Activated T-cell treated with anti-CD3 and anti-CD28 coated beads for 4 hours (primary cell): ENCODE measurements around the gene VWF.

Experiments used
- DNase-seq: peaks from one replicate; pipeline ENCODE4 v3.0.0-alpha.2; 2020

VWF gene

DNA sequence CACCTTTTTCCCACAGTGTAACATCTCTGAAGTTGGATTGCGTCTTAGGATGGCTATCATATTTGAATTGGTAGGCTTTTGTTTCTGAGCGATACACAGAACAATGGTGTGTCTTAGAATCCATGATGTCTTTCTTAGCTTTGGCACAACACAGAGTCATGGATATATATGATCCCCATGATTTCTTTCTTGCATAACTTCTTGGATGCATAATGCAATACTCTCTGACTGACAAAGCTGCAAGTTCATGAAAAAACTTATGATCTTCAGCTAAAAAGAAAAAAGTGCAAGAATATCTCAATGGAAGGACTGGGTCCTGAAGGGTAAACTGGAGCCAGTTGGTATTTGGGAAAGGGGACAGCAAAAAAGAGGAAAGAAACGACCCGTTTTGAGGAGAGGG lies 48.1 kb downstream of the VWF start:
- no peak for DNase-seq

DNA sequence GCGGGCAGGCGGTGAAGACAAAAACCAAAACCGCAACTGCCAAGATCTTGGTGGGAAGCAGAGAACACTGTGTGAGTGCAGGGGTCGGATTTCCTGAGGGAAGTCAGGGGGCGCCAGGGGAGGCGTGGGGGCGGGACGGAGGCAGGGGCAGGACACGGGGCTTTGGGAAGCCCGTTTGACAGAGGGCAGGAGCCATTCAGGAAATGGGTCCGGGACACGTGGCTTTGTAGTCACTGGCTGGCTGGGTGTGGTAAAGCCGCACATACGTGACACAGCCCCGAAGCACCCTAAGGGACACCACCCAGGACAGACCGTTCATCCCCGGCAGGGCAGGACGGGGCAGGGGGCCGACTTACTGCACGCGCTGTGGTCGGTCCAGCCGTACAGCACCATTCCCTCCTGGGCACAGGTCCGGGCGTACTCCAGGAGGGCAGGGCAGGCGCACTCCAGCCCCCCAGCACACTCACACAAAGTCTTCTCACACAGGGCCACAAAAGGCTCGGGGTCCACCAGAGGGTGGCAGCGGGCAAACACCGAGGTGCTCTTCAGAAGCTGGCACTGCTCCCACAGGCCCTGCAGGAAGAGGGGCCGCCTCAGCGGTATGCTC lies 49.4 kb downstream of the VWF start:
- no peak for DNase-seq

DNA sequence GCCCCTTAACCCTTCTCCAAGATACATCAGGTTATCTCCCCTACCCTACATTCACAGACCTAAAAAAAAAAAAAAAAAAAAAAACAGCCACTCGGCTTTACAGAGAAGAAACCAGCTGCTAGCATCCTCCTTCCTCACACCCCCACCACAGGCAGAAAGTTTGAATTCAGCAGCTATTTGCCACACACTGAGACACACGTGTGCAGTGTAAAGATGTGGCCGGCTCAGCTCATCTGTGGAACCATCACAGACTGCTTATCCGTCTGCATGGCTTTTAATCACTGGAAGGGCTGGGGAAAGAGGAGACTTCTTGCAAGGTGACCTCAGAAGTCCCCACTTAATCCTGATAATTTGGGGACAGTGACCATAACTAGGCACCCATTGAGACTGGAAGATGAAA lies 50.0 kb downstream of the VWF start:
- DNase-seq = no peak

DNA sequence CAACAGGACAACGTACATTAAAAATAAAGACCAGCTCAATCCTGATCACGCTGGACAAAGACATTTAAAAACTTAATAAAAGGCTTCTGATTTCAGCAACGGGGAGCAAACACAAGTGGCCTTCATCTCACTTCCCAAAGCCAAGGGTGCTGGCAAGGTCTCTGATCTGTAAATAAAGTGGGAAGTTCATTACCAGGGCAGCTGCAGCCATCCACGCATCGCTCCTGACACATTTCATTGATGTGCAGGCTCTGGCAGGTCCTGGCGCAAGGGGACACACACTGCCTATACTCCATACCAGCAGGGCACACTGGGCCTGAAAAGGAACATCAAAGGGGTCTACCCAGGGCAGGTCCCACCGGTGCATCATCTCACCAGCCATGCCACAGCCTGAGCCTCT lies 51.0 kb downstream of the VWF start:
- no peak for DNase-seq

DNA sequence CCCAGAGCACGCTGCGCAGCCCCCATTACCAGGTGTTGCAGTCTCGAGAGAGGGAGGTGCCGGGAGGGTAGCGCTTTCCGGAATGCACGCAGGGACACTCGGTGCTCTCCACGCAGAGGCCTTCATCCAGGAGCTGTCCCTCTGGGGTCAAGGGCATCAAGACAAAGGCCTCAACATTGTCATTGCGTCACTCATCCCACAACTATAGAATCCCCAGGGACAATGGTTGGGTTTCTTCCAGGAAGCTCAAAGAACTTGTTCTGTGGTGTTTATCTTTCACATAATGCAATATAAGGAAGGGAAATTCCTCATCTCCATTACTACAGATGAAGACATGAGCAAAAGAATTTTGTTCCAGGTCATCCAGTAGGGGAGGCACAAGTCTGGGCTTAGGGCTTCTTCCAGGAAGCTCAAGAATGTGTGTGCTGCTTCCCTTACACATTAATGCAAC lies 52.1 kb downstream of the VWF start:
- no peak for DNase-seq

DNA sequence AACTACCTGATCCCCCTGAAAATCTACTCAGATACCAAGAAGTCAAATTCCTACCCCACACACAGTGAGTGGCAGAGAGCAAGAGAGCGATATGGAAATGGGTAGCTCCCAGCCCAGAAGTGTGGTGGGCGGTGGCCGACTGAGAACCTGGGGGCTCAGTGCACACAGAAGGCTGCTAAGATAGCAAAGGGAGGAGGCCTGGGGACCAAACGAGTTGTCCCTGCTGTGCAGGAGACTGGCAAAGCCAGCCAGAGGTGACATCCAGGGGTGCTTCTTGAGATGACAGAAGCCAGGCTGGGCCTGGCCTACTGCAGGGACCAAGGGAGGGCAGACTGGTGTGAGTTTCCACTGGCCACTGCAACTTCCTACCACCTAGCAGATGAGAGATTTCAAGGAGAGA lies 52.9 kb downstream of the VWF start:
- no peak for DNase-seq

DNA sequence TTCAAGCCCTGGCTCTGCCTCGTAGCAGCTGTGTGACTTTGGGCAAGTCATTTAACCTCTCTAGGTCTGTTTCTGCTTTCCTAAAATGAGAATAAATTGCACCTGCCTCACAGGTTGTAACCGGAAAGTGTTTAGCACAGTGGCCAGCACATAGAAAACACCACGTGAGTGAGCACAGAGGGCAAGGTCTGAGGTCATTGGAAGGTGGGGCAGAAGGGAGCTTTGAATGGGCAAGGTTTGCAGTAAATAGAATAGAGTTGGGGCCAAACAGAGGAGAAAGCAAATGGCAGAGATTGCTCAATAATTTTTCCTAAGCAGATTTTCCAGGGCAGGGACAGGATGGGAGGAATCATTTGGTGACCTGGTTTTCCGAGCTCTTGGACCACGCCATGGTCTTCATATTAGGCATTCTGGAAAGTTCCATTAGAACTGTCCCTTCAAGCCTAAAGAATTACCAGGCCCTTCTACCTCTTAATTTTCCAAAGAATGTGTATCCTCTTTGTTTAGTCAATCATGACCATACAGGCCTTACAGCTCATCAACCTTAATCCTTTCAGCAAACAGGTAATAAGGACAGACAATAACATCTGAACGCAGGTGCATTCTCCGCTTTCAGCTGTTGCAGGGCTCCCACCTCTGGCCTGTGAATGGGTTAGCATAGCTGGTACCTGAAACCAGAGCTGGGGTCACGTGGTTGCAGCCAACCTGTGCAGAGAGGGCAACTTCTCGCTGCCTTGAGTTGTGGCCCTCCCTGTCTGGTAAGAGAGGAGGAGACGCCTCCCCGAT lies 53.8 kb downstream of the VWF start:
- DNase-seq = no peak

DNA sequence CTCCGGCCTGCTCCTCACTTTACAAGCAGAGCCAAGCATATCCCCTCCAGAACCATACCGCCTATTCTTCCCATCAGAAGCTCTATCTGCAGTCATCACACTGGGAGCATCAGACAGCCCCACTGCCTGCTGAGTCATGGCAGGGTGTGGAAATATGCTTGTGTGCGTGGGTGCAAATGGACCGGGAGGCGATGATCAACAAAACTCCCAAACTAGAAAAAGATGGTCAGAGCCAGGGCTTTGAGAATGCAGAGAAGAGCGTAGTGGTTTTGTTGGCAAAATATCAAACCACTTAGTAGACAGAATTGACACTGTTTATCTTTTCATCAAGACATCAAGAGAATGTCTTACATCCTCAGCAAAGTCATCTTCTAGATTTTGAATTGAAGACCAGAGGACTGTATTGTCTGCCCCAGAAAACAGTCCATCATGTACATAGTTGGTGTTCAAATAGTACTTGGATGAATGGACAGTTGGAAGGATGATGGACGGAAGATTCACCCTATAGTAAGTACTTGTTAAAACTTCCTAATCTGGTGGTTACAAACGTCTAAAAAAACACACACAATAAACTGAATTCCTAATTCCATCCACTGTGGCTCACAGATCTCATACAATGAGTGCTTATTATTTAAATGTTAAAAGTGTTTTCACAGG lies 54.9 kb downstream of the VWF start:
- peak; percentile 19 for DNase-seq

DNA sequence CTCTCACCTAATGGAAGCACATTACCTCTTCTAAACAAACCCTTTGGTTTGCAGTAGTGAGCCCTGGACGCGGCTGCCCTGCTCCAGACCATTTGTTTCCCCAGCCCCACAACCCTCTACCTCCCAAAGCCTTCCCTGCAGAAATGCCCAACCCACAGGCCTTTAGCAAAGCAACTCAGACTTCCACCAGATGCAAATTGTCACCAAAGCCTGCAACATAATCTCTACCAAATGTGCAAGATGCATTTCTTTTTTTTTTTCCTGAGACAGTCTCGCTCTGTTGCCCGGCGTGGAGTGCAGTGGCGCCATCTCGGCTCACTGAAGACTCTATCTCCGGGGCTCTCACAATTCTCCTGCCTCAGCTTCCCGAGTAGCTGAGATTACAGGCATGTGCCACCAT lies 56.2 kb downstream of the VWF start:
- DNase-seq = no peak

DNA sequence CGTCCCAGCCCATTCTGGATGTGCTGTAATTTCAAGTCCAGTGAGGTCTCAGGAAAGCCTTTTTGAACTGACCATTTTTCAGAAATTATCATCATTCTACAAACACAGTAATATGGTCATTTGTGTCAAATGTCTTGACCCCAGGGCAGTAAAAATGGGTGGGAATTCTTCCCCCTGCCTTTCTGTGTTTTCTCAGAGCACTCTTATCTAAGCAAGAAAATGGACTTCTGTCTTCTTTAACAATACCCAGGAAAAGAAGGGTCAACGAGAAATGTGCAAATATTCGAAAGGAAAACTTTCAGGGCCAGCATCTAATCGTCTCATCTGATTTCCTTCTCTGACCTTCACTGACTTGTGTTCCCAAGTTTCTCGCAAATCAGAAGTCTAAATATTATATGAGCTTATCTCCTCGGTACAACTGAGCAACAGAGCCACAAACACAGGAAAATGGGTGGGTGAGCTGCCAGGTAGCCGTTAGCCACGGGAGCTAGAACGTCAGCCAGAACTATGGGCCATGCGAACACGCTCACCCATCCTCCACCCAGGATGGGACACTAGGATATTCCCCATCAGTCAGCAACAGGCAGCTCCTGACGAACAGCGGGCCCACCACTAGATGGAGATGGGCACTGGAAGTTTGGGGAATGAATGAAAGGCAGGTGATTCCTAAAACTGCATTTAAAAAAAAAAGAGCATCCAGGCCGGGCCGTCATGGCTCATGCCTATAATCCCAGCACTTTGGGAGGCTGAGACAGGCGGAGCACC lies 57.1 kb downstream of the VWF start:
- no peak for DNase-seq

DNA sequence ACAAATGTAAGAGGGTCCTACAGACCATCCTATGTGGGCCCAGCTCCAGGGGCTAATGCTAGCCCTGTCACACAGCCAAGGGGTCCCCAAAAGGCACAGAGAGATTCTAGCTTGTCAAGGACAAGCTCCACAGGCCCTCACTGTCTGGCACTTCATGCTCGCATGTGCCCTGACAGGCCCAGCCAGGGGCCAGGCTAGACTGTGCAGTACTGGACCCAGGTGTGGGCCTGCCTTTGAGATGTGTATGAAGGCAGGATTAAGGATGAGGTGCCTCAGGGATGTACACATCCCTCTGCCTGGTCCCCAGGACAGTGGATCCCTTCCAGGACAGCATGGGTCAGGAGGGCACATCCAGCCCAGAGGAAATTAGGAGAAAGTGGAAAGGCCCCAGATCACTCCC lies 57.8 kb downstream of the VWF start:
- DNase-seq = no peak

DNA sequence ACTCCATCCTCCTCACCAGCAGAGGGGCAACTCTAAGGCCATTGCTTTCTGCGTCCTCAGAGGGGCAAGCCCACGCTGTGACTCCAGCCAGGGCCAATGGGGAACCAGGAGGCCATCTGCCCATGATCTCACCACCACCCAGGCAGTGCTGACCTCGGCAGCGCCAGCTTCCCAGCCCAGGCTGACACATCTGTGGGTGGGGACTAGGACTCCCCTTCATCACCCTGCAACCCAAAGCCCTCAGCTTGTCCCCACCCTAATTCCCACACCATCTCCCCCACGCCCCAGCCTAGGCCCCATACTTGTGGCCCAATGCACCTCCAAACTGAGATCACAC lies 58.6 kb downstream of the VWF start:
- DNase-seq = no peak

DNA sequence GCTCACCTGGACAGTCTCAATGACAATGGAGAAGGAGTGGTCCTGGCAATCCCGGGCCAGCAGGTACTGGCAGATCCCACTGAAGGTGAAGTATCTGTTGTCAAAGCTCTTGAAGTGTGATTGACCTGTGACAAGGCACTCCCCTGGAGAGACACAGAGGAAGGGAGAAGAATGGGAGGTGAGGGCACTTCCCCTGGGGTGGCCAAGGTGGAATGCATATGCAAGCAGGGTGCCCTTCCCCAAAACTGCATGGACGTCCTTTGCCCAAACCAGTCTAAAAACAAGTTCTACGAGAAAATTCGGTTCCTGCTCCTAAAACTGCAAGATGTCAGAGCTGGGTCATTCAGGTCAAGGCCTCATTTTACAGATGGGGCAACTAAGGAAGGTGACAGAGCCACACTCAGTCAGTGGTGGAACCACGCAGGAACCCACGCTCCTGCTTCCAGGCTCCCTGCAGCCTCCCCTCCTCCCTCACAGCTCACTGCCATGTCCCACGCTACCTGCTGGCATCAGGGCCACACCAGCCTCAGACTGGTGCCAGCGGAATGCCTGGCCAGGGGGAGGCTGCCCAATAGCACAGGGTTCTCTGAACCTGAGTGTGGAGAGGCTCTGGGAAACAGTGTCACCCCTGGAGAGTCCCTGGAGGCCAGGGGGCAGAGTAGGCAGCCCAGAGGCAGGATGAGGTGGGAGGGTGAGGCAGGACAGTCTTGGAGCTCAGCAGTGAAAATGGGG lies 59.2 kb downstream of the VWF start:
- DNase-seq = no peak

DNA sequence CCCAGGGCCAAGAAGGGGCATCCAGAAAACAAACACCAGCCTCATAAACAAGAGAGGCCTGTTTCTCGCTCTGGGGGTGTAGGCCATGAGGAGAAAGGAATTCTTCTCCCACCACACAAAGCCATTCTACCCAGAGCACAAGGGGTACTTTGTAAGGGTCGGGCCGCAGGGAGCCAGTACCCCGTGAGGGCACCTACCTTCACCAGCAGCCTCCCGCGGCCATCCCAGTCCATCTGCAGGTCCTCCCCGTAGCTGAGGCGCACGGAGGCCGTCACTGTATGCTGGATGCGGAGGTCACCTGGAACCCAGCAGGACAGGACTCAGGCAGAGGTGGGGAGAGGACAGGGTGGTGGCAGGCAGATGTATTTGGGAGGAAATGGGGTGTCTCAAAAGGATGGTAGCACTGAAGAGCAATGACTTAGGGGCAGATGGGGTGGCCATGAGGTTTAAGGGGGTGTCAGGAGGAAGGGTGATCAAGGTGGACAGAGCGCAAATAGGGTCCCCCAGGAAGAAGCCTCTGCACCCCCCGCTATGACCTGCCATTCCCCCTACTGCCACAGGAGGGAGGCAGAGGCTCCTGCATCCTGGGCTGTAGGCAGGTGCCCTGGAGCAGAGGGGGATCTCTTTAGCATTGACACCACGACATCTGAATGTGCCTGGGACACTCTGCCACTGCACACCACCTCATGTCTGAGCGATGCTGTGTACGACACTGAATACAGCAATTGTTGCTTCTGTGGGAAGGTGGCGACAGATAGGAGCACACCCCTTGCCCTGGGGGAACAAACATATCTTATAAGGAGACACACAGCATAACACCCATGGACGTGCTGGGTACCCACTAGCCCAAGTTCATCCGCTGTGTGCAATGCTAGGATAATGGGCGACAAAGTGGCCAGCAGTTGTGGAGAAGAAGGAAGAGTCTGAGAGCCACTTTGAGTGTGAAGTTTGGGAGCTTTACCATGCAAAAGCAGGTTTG lies 61.4 kb downstream of the VWF start:
- peak; percentile 46 for DNase-seq

DNA sequence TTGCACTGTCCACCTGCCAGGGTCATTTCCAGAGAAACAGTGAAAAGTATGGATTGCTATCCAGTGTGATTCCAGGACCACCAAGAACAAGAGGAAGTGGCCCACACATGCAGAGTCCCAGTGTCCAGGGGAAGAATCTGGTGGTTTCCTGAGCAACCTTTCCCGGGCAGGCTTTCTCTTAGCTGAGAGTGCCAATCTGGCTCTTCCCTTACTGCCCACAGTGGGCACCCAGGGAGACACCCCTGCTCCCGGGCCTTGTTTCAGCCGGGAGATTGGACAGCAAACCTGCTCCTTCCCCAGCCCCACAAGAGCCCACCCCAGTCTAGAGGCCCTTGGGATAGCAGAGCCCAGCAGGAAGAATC lies 62.1 kb downstream of the VWF start:
- DNase-seq = no peak

DNA sequence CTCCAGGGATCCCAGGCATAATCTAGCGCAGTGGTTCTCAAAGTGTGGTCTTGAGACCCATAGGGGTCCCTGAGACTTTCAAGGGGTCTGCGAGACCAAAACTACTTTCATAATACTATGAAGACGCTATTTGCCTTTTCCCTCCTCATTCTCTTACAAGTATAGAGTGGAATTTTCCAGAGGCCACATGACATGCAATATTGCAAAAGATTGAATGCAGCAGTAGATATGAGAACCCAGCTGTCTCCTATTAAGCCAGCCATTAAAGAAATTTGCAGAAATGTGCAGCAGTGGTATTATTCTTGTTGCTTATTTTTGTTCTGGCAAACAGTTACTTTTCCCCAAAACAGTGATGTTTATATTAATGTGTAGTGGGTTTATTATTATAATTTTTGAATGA lies 62.8 kb downstream of the VWF start:
- no peak for DNase-seq

DNA sequence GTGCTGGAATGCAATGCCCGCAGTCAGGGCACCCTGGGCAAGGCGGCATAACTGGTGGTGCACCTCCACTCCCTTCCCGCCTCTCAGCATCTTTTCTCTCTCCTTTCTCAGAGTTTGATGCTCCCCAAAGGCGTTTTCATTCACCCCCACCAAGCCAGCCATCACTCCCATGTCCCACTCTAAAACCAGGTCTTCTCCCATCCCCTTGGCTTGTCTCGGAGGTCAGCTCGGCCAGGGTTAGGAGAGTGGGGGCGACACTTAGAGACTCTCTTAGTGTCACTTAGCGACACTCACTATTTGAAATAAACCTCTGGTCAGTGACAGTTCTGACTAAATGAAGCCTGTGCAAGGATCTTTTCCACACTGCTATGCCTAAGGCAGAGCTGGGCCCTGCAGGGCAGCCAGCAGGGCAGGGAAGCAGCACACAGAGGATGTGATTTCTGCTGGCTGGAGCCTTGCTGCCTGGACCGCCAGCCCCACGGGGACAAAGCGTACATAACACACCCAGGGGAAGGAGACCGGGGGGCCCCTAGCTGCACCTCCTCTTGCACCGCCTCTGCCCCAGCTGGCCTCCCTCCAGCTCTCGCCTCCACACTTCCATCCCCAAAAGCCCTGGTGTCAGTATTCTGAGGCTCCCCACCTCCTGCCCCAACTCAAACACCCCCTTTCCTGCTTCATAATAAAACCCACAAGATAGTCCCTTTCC lies 64.5 kb downstream of the VWF start:
- DNase-seq = no peak

DNA sequence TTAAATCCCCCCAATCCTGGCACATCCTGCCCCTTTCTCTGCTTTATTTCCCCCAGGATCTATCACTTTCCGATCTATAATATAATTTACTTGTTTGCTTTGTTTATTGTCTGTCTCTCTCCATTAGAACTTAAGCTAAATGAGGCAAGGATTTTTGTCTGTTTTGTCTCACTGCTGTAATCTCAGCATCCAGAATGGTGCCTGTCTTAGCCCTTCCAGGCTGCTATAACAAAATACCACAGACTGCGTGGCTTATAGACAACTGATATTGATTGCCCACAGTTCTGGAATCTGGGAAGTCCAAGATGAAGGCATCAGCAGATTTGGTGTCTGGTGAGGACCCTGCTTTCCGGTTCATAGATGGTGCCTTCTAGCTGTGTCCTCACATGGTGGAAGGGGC lies 65.2 kb downstream of the VWF start:
- DNase-seq = no peak

DNA sequence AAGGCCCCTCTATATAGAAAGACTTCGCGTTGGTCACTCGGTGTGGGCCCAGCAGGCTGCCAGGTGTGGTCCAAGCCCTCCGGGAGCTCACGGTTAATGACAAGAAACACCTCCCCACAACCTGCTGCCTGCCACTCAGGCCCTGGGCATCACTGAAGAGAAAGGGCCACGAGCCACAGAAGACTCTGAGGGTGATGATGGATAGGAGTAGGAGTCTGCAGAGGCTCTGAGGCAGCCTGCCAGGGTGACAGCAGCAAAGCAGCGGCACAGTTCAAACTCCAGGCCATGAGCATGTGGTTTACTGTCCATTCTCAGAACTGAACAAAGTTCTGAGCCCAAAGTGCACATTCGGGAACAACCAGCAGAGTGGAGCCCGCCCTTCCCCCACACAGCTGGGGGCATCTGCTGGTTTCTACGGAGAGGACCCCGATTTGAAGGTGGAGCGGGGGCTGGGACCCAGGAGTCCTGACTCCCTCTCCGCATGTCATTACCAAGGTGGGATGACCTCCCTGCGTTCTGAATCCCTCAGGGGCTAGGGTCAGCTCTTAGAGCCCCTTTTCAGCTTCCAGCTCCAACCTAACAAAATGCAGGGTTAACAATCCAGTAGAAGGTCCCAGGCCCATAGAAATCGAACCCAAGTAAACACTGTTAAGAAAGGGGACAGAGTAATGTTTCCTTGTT lies 65.8 kb downstream of the VWF start:
- no peak for DNase-seq

DNA sequence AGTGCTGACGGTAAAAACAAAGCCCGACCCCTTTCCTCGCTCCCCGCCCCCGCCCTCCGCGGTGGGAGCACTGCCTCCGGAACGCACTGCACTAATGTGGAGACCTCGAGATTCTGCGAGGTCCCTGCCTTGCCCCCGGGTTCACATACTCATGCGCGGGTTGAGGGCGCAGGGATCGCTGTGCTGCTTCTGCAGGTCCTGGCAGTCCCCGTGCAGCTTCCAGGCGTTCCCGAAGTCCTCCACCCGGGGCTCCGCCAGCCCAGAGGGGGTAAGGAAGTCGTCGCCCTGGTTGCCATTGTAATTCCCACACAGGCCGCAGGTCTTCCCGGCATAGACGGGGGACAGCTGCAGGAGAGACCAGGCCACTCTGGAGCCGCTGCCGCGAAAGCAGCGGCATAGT lies 66.8 kb downstream of the VWF start:
- no peak for DNase-seq
